Gastroesophageal sphincter (tissue), 4 donors: ENCODE measurements around the gene DISC1. TPM values are rescaled to one million over a fixed set of nuclear protein-coding genes. Genes with fewer than 3 reads are reported as not detected.

Experiments used
- ATAC-seq: fragments of 150-250 bp; one replicate; pipeline ENCODE4 v1.9.1; 2016; ENCODE audit warnings: mild to moderate bottlenecking, moderate library complexity
- H3K27ac ChIP-seq, 4 donors: fragments of 200-600 bp; sonication (generic) in 3 of 4; 1 replicate in 3 of 4; 2 replicates in 1 of 4; pipeline ENCODE4 v1.5.1; 2016 to 2019
- H3K27me3 ChIP-seq: fragments of 200-600 bp; sonication (generic); one replicate; pipeline ENCODE4 v1.5.1; 2019
- H3K36me3 ChIP-seq, 2 donors: fragments of 200-600 bp; sonication (generic); one replicate each; pipeline ENCODE4 v1.5.1; 2019; ENCODE audit warnings: control low read depth in 1 of 2
- H3K4me1 ChIP-seq, 3 donors: fragments of 200-600 bp; sonication (generic); 1 replicate in 2 of 3; 2 replicates in 1 of 3; pipeline ENCODE4 v1.5.1; 2016 to 2019; ENCODE audit warnings: control low read depth in 2 of 3
- H3K4me3 ChIP-seq, 2 donors: fragments of 200-600 bp; sonication (generic); one replicate each; pipeline ENCODE4 v1.5.1; 2019; ENCODE audit warnings: mild to moderate bottlenecking in 1 of 2, moderate library complexity in 1 of 2
- H3K9me3 ChIP-seq, 3 donors: fragments of 200-600 bp; sonication (generic); one replicate each; pipeline ENCODE4 v1.5.1; 2017 to 2019; ENCODE audit warnings: control low read depth in 2 of 3
- CTCF ChIP-seq, 4 experiments: fragments of 200-600 bp in 2 of 4; fragments of 450-650 bp in 2 of 4; sonication (generic) in 1 of 4; IDR thresholded peaks; one replicate each; pipeline ENCODE4 v1.5.1; 2017 to 2019; ENCODE audit warnings: antibody characterized with exemption in 4 of 4, mild to moderate bottlenecking in 2 of 4, moderate library complexity in 2 of 4
- EP300 ChIP-seq: sonication (generic); formaldehyde crosslinking; IDR thresholded peaks from one replicate; pipeline ENCODE4 v1.6.1; 2017; ENCODE audit warnings: antibody characterized with exemption, mild to moderate bottlenecking
- POLR2A ChIP-seq, 2 donors: fragments of 450-650 bp; IDR thresholded peaks; one replicate each; pipeline ENCODE4 v1.6.1; 2017; ENCODE audit warnings: antibody characterized with exemption in 2 of 2, mild to moderate bottlenecking in 2 of 2, moderate library complexity in 1 of 2
- POLR2AphosphoS5 ChIP-seq: sonication (generic); formaldehyde crosslinking; IDR thresholded peaks from one replicate; pipeline ENCODE4 v1.6.1; 2017; ENCODE audit warnings: antibody characterized with exemption
- WGBS, 2 donors: methylation state at CpG; one replicate each; pipeline ENCODE4 v1.1.5; 2018; ENCODE audit warnings: low coverage in 1 of 2; 5-methylcytosine and 5-hydroxymethylcytosine counted together
- total RNA-seq, 4 donors: library from RNA; depleted of rRNA; stranded (reverse); fragments of >200 nt; gene quantifications; one replicate each; pipeline ENCODE4 v1.1.0, GENCODE V29; 2016

DISC1 gene
- total RNA-seq, 4 donors from 2014 or later = 4.4 to 9.8 (median 6.8) TPM

- H3K9me3 ChIP-seq = no peaks in the 10 kb centered on the region
- no peaks in the 10 kb centered on the region for H3K36me3 ChIP-seq
- TF ChIP-seq EP300 (no peak), POLR2A (IDR thresholded peaks at IDR 0.05) (no peak), CTCF (IDR thresholded peaks at IDR 0.05) (no peak), POLR2AphosphoS5 (no peak)
- no peak for ATAC-seq
- H3K27me3 ChIP-seq = no peaks in the 10 kb centered on the region
- H3K4me3 ChIP-seq = no peak overlapping the region
- H3K27ac ChIP-seq = no peak overlapping the region
- peaks cover 0 to 30% (median 7%) of the 10 kb centered on the region in 3 donors for H3K4me1 ChIP-seq
- 90 to 93% methylated on average over 2 of the region's 2 CpGs for WGBS, 2 donors
Measured at GRCh38 chr1:232017057-232017456, 390.5 kb downstream of the DISC1 start.

GRCh38 chr1:232017759-232018158 is 391.2 kb downstream of the DISC1 start:
- no peak for TF ChIP-seq EP300

GRCh38 chr1:232018231-232019025 is 391.8 kb downstream of the DISC1 start:
- no peaks in the 10 kb centered on the region for H3K27me3 ChIP-seq
- H3K4me3 ChIP-seq = no peak overlapping the region
- WGBS, 2 donors = 73 to 85% methylated on average over 2 to 3 of the region's 3 CpGs
- H3K27ac ChIP-seq = no peak overlapping the region
- H3K36me3 ChIP-seq = no peaks in the 10 kb centered on the region
- H3K4me1 ChIP-seq = peaks cover 0 to 16% (median 4%) of the 10 kb centered on the region in 3 donors
- no peaks in the 10 kb centered on the region for H3K9me3 ChIP-seq
- no peak for ATAC-seq
- no peak for TF ChIP-seq EP300
- no peak for TF ChIP-seq POLR2A (IDR thresholded peaks at IDR 0.05)
- no peak for TF ChIP-seq CTCF (IDR thresholded peaks at IDR 0.05)
- TF ChIP-seq POLR2AphosphoS5 = no peak

More at GRCh38 chr1:232017759-232018158, 391.2 kb downstream of the DISC1 start:
- no peak for ATAC-seq
- Histone ChIP-seq H3K4me3 (no peak overlapping the region), H3K4me1 (peaks cover 0 to 22% (median 7%) of the 10 kb centered on the region in 3 donors), H3K36me3 (no peaks in the 10 kb centered on the region), H3K9me3 (no peaks in the 10 kb centered on the region), H3K27me3 (no peaks in the 10 kb centered on the region), H3K27ac (no peak overlapping the region)
- 75 to 86% methylated on average over 1 of the region's 1 CpG for WGBS, 2 donors

- Histone ChIP-seq H3K4me1 (peaks cover 0 to 10% (median 0%) of the 10 kb centered on the region in 3 donors), H3K9me3 (no peaks in the 10 kb centered on the region), H3K27ac (no peak overlapping the region), H3K36me3 (no peaks in the 10 kb centered on the region), H3K4me3 (no peak overlapping the region), H3K27me3 (no peaks in the 10 kb centered on the region)
- TF ChIP-seq POLR2AphosphoS5 (no peak), CTCF (IDR thresholded peaks at IDR 0.05) (no peak), POLR2A (IDR thresholded peaks at IDR 0.05) (no peak), EP300 (no peak)
- ATAC-seq = no peak
- WGBS, 2 donors = 86 to 96% methylated on average over 4 to 5 of the region's 5 CpGs
Measured at GRCh38 chr1:232019026-232019340, 392.4 kb downstream of the DISC1 start.

GRCh38 chr1:232020352-232020751 is 393.8 kb downstream of the DISC1 start:
- Histone ChIP-seq H3K4me1 (no peaks in the 10 kb centered on the region), H3K36me3 (no peaks in the 10 kb centered on the region), H3K9me3 (no peaks in the 10 kb centered on the region), H3K4me3 (no peak overlapping the region), H3K27me3 (no peaks in the 10 kb centered on the region), H3K27ac (no peak overlapping the region)
- 32 to 100% methylated on average over 1 of the region's 1 CpG for WGBS, 2 donors
- no peak for ATAC-seq
- TF ChIP-seq CTCF (IDR thresholded peaks at IDR 0.05) (no peak), POLR2A (IDR thresholded peaks at IDR 0.05) (no peak), POLR2AphosphoS5 (no peak), EP300 (no peak)
